Right atrium auricular region (tissue), 2 donors: ENCODE data around the gene PRR14. TPM values are rescaled to one million over a fixed set of nuclear protein-coding genes. Genes with fewer than 3 reads are reported as not detected.

Experiments
- DNase-seq: peaks from one replicate; pipeline ENCODE4 v3.0.0-alpha.2; 2019; ENCODE audit warnings: low spot score
- H3K27ac ChIP-seq, 2 donors: fragments of 200-600 bp; sonication (generic); 1 replicate in 1 of 2; 2 replicates in 1 of 2; pipeline ENCODE4 v1.5.1; 2016 to 2019
- H3K27me3 ChIP-seq, 2 donors: fragments of 200-600 bp; sonication (generic); one replicate each; pipeline versions ENCODE4 v1.5.1 to v1.6.0; 2017 to 2019
- H3K36me3 ChIP-seq: fragments of 200-600 bp; sonication (generic); one replicate; pipeline ENCODE4 v1.5.1; 2016
- H3K4me1 ChIP-seq, 2 donors: fragments of 200-600 bp; sonication (generic); one replicate each; pipeline versions ENCODE4 v1.5.1 to v1.6.0; 2017 to 2019
- H3K4me3 ChIP-seq, 2 donors: fragments of 200-600 bp; sonication (generic); 1 replicate in 1 of 2; 2 replicates in 1 of 2; pipeline ENCODE4 v1.5.1; 2017 to 2019; ENCODE audit warnings: mild to moderate bottlenecking in 1 of 2, moderate library complexity in 1 of 2
- H3K9me3 ChIP-seq, 2 donors: fragments of 200-600 bp; sonication (generic); one replicate each; pipeline ENCODE4 v1.5.1; 2019
- CTCF ChIP-seq, 2 donors: fragments of 200-600 bp; sonication (generic); IDR thresholded peaks; one replicate each; pipeline ENCODE4 v1.5.1; 2019; ENCODE audit warnings: antibody characterized with exemption in 2 of 2
- total RNA-seq, 2 donors: library from RNA; depleted of rRNA; stranded (reverse); fragments of >200 nt; gene quantifications; one replicate each; pipeline ENCODE4 v1.1.0, GENCODE V29; 2016

PRR14 gene
- total RNA-seq, 2 donors from 2014 or later = 12.3 to 17.3 TPM

GRCh38 chr16:30668393-30668792 lies 17.6 kb downstream of the PRR14 start:
- Histone ChIP-seq H3K4me1 (peaks cover 0 to 15% of the 10 kb centered on the region in 2 donors), H3K27me3 (no peaks in the 10 kb centered on the region), H3K36me3 (peaks cover 76% of the 10 kb centered on the region), H3K4me3 (no peak overlapping the region), H3K9me3 (no peaks in the 10 kb centered on the region), H3K27ac (no peak overlapping the region)
- no peak for DNase-seq
- TF ChIP-seq CTCF (IDR thresholded peaks at IDR 0.05) = no peak

- no peak for DNase-seq
- no peak overlapping the region for H3K4me3 ChIP-seq
- no peaks in the 10 kb centered on the region for H3K9me3 ChIP-seq
- peaks cover 0 to 6% of the 10 kb centered on the region in 2 donors for H3K4me1 ChIP-seq
- H3K27me3 ChIP-seq = no peaks in the 10 kb centered on the region
- H3K27ac ChIP-seq = no peak overlapping the region
- TF ChIP-seq CTCF (IDR thresholded peaks at IDR 0.05) = no peak
- H3K36me3 ChIP-seq = peaks cover 67% of the 10 kb centered on the region
Measured at GRCh38 chr16:30669026-30669902, 18.5 kb downstream of the PRR14 start.

- H3K36me3 ChIP-seq = peaks cover 58% of the 10 kb centered on the region
- no peaks in the 10 kb centered on the region for H3K4me1 ChIP-seq
- no peak overlapping the region for H3K4me3 ChIP-seq
- no peaks in the 10 kb centered on the region for H3K27me3 ChIP-seq
- no peak for TF ChIP-seq CTCF (IDR thresholded peaks at IDR 0.05)
- no peak for DNase-seq
- H3K27ac ChIP-seq = no peak overlapping the region
- H3K9me3 ChIP-seq = no peaks in the 10 kb centered on the region
Measured at GRCh38 chr16:30669903-30670824, 19.4 kb downstream of the PRR14 start.

GRCh38 chr16:30675143-30675542 lies 24.4 kb downstream of the PRR14 start:
- TF ChIP-seq CTCF (IDR thresholded peaks at IDR 0.05) = no peak
- Histone ChIP-seq H3K4me3 (no peak overlapping the region), H3K27ac (no peak overlapping the region), H3K36me3 (peaks cover 8% of the 10 kb centered on the region), H3K27me3 (no peaks in the 10 kb centered on the region), H3K4me1 (no peaks in the 10 kb centered on the region), H3K9me3 (no peaks in the 10 kb centered on the region)
- DNase-seq = no peak

GRCh38 chr16:30677931-30678585 lies 27.3 kb downstream of the PRR14 start:
- Histone ChIP-seq H3K27me3 (no peaks in the 10 kb centered on the region), H3K4me3 (no peak overlapping the region), H3K9me3 (no peaks in the 10 kb centered on the region), H3K4me1 (no peaks in the 10 kb centered on the region), H3K27ac (no peak overlapping the region), H3K36me3 (no peaks in the 10 kb centered on the region)
- TF ChIP-seq CTCF (IDR thresholded peaks at IDR 0.05) = no peak
- DNase-seq = no peak
